GM18868 (cell line): ENCODE measurements around the gene DNA2.

ENCODE experiments used
- ATAC-seq: cut with Tn5 transposase; IDR thresholded peaks from one replicate; pipeline ENCODE4 v1.9.1; 2021; ENCODE audit warnings: mild to moderate bottlenecking, moderate library complexity; ENCODE audit not compliant: unreplicated experiment

The DNA2 gene

GRCh38 chr10:68365611-68366010 is 106.2 kb downstream of the DNA2 start:
- ATAC-seq = no peak

- ATAC-seq = no peak
These were observed 107.5 kb downstream of the DNA2 start for GRCh38 chr10:68364101-68364886.
